Measurements from ENCODE around the gene MAGI1.

GRCh38 chr3:65855370-65856100 is 183.2 kb downstream of the MAGI1 start:
- TF ChIP-seq CTCF (IDR thresholded peaks at IDR 0.05) (no peak), POLR2A (IDR thresholded peaks at IDR 0.05) (no peak)

Measured in vagina (tissue), 2 donors.